DOHH2 (cell line): Measurements from ENCODE around the gene RANBP3L.

ENCODE experiments used
- H3F3A ChIP-seq: fragments of 200-600 bp; sonication (generic), shearing (Covaris generic); 2 replicates; pipeline ENCODE4 v1.6.0; 2016; ENCODE audit warnings: antibody characterized with exemption, mild to moderate bottlenecking; ENCODE audit not compliant: control insufficient read depth, insufficient read depth
- H3K27ac ChIP-seq: fragments of 200-600 bp; sonication (generic); 2 replicates; pipeline ENCODE4 v1.5.1; 2014; ENCODE audit warnings: low read depth, mild to moderate bottlenecking, low read length, moderate library complexity
- H3K27me3 ChIP-seq: fragments of 200-600 bp; sonication (generic); 2 replicates; pipeline ENCODE4 v1.6.1; 2014; ENCODE audit warnings: mild to moderate bottlenecking, low read length, mixed read lengths; ENCODE audit not compliant: control insufficient read depth
- H3K36me3 ChIP-seq: fragments of 200-600 bp; sonication (generic); 2 replicates; pipeline ENCODE4 v1.6.1; 2014; ENCODE audit warnings: mild to moderate bottlenecking, low read length, moderate library complexity, mixed read lengths; ENCODE audit not compliant: control insufficient read depth
- H3K4me1 ChIP-seq: fragments of 200-600 bp; sonication (generic); 2 replicates; pipeline ENCODE4 v1.6.1; 2014; ENCODE audit warnings: mild to moderate bottlenecking, low read length, mixed read lengths; ENCODE audit not compliant: control insufficient read depth
- H3K4me2 ChIP-seq: fragments of 200-600 bp; sonication (generic); 2 replicates; pipeline ENCODE4 v1.6.0; 2014; ENCODE audit warnings: mild to moderate bottlenecking, low read length, moderate library complexity
- H3K4me3 ChIP-seq: fragments of 200-600 bp; sonication (generic); 2 replicates; pipeline ENCODE4 v1.5.1; 2014; ENCODE audit warnings: mild to moderate bottlenecking, low read length, mixed read lengths
- H3K79me2 ChIP-seq: fragments of 200-600 bp; sonication (generic); 2 replicates; pipeline ENCODE4 v1.6.1; 2014; ENCODE audit warnings: mild to moderate bottlenecking, low read length, mixed read lengths; ENCODE audit not compliant: control insufficient read depth
- H3K9me2 ChIP-seq: fragments of 200-600 bp; sonication (generic); replicated peaks from 2 replicates; pipeline ENCODE4 v1.6.1; 2014; ENCODE audit warnings: mild to moderate bottlenecking, low read length, mixed read lengths; ENCODE audit not compliant: control insufficient read depth
- H3K9me3 ChIP-seq: fragments of 200-600 bp; sonication (generic); 2 replicates; pipeline ENCODE4 v1.6.1; 2014; ENCODE audit warnings: antibody characterized with exemption, low read length, mixed read lengths; ENCODE audit not compliant: control insufficient read depth, insufficient read depth
- H4K20me1 ChIP-seq: fragments of 200-600 bp; sonication (generic); 2 replicates; pipeline ENCODE4 v1.6.0; 2014; ENCODE audit warnings: low read depth, mild to moderate bottlenecking, antibody characterized with exemption, low read length, moderate library complexity; ENCODE audit not compliant: control insufficient read depth, insufficient read depth
- CTCF ChIP-seq: fragments of 200-600 bp; sonication (generic); IDR thresholded peaks from one replicate; pipeline ENCODE4 v1.5.1; 2014; ENCODE audit warnings: antibody characterized with exemption, mild to moderate bottlenecking, low read depth, low read length; ENCODE audit not compliant: poor library complexity, severe bottlenecking
- EZH2phosphoT487 ChIP-seq: fragments of 200-600 bp; sonication (generic); IDR thresholded peaks from 2 replicates; pipeline ENCODE4 v1.6.1; 2017; ENCODE audit warnings: borderline replicate concordance, mild to moderate bottlenecking, antibody characterized with exemption, low read length, moderate library complexity, mixed read lengths

RANBP3L gene

GRCh38 chr5:36300927-36301540, 668 bp downstream of the RANBP3L start:
- Histone ChIP-seq H3K27me3 (no peaks in the 10 kb centered on the region), H3K4me1 (peaks cover 11% of the 10 kb centered on the region), H3K79me2 (no peaks in the 10 kb centered on the region), H3K4me3 (no peak overlapping the region), H3F3A (no peaks in the 10 kb centered on the region), H4K20me1 (no peaks in the 10 kb centered on the region), H3K27ac (no peak overlapping the region), H3K9me2 (no peaks in the 10 kb centered on the region), H3K4me2 (no peak overlapping the region), H3K36me3 (no peaks in the 10 kb centered on the region), H3K9me3 (no peaks in the 10 kb centered on the region)
- TF ChIP-seq CTCF = no peak
- no peak for TF ChIP-seq EZH2phosphoT487

GRCh38 chr5:36300191-36300926, 1.3 kb downstream of the RANBP3L start:
- H4K20me1 ChIP-seq = no peaks in the 10 kb centered on the region
- no peaks in the 10 kb centered on the region for H3F3A ChIP-seq
- no peaks in the 10 kb centered on the region for H3K36me3 ChIP-seq
- no peaks in the 10 kb centered on the region for H3K9me3 ChIP-seq
- no peaks in the 10 kb centered on the region for H3K79me2 ChIP-seq
- no peak overlapping the region for H3K27ac ChIP-seq
- no peak for TF ChIP-seq EZH2phosphoT487
- no peak for TF ChIP-seq CTCF
- no peak overlapping the region for H3K4me3 ChIP-seq
- H3K4me1 ChIP-seq = peaks cover 4% of the 10 kb centered on the region
- H3K4me2 ChIP-seq = no peak overlapping the region
- H3K27me3 ChIP-seq = no peaks in the 10 kb centered on the region
- no peaks in the 10 kb centered on the region for H3K9me2 ChIP-seq

GRCh38 chr5:36298552-36298951, 3.1 kb downstream of the RANBP3L start:
- H3K27me3 ChIP-seq = no peaks in the 10 kb centered on the region
- peaks cover 4% of the 10 kb centered on the region for H3K4me1 ChIP-seq
- no peaks in the 10 kb centered on the region for H3K79me2 ChIP-seq
- no peak overlapping the region for H3K27ac ChIP-seq
- no peaks in the 10 kb centered on the region for H3K36me3 ChIP-seq
- no peaks in the 10 kb centered on the region for H4K20me1 ChIP-seq
- H3F3A ChIP-seq = no peaks in the 10 kb centered on the region
- H3K4me3 ChIP-seq = no peak overlapping the region
- TF ChIP-seq CTCF (no peak), EZH2phosphoT487 (no peak)
- H3K9me3 ChIP-seq = no peaks in the 10 kb centered on the region
- no peak overlapping the region for H3K4me2 ChIP-seq
- H3K9me2 ChIP-seq = no peaks in the 10 kb centered on the region
